ENCODE data around the gene FBXO24. TPM values are rescaled to one million over a fixed set of nuclear protein-coding genes. Genes with fewer than 3 reads are reported as not detected.
"Not testable (repeated sequence)": the region's sequence is repeated elsewhere in the genome, so short reads cannot be mapped to it uniquely, and the experiment has no call there.

FBXO24 gene
- total and polyA plus RNA-seq, 4 donors: 0.40 to 2.6 (median 1.5) TPM

DNA sequence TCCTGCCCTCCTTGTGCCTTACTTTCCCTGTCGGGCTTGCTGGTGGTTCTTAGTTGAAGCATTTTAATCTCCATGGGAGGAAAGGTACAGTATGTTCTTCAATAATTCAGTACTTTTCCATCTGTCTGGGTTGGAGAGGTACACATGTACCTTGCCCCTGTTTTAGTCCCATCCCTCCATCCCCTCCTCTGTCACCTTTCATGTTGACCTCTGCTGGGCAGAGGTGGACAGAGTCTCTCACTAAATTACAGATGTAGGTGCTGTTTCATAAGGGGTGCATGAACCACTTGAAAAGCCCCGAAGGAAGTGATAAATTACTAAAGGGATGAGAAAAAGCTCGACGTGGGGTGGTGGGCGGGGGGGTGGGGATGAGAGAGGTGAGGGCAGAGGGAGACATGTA, 41.7 kb upstream of the FBXO24 start:
- DNase-seq (ENCODE audit: low read depth in 4 of 6, low spot score in 6 of 6): no peak
- Histone ChIP-seq H3K4me3 (ENCODE audit: low read depth, low read length) (no peak overlapping the region), H3K36me3 (ENCODE audit: control insufficient read depth, insufficient read depth, low read length) (peaks cover 4% of the 10 kb centered on the region), H3K9me3 (ENCODE audit: control insufficient read depth, insufficient read depth, low read length) (no peaks in the 10 kb centered on the region), H3K4me1 (ENCODE audit: control insufficient read depth, insufficient read depth, low read length) (peaks cover 23% of the 10 kb centered on the region), H3K27ac (ENCODE audit: low read depth, low read length) (peak overlapping the region; percentile 88), H3K27me3 (ENCODE audit: control insufficient read depth, insufficient read depth, low read length) (no peaks in the 10 kb centered on the region)
- 46% methylated on average over 4 of the region's 5 CpGs for WGBS (ENCODE audit: insufficient coverage)

GRCh38 chr7:100544967-100545359, 41.2 kb upstream of the FBXO24 start:
- 38% methylated on average over 1 of the region's 1 CpG for WGBS (ENCODE audit: insufficient coverage)
- no peak overlapping the region for H3K4me3 ChIP-seq (ENCODE audit: low read depth, low read length)
- peaks cover 8% of the 10 kb centered on the region for H3K36me3 ChIP-seq (ENCODE audit: control insufficient read depth, insufficient read depth, low read length)
- H3K9me3 ChIP-seq (ENCODE audit: control insufficient read depth, insufficient read depth, low read length): no peaks in the 10 kb centered on the region
- peaks cover 20% of the 10 kb centered on the region for H3K4me1 ChIP-seq (ENCODE audit: control insufficient read depth, insufficient read depth, low read length)
- H3K27me3 ChIP-seq (ENCODE audit: control insufficient read depth, insufficient read depth, low read length): no peaks in the 10 kb centered on the region
- DNase-seq (ENCODE audit: low read depth in 4 of 6, low spot score in 6 of 6): no peak
- H3K27ac ChIP-seq (ENCODE audit: low read depth, low read length): peak overlapping the region; percentile 88

- Histone ChIP-seq H3K27me3 (ENCODE audit: control insufficient read depth, insufficient read depth, low read length) (no peaks in the 10 kb centered on the region), H3K4me3 (ENCODE audit: low read depth, low read length) (no peak overlapping the region), H3K27ac (ENCODE audit: low read depth, low read length) (peak overlapping the region; percentile 88), H3K9me3 (ENCODE audit: control insufficient read depth, insufficient read depth, low read length) (no peaks in the 10 kb centered on the region), H3K36me3 (ENCODE audit: control insufficient read depth, insufficient read depth, low read length) (peaks cover 8% of the 10 kb centered on the region), H3K4me1 (ENCODE audit: control insufficient read depth, insufficient read depth, low read length) (peaks cover 21% of the 10 kb centered on the region)
- DNase-seq (ENCODE audit: low read depth in 4 of 6, low spot score in 6 of 6): peak in 3 of 6 donors; percentile 32 to 70 (median 34)
- WGBS (ENCODE audit: insufficient coverage): 40% methylated on average over 2 of the region's 3 CpGs
Measured at GRCh38 chr7:100545360-100546128, 40.6 kb upstream of the FBXO24 start.

- Histone ChIP-seq H3K4me3 (ENCODE audit: low read depth, low read length) (no peak overlapping the region), H3K36me3 (ENCODE audit: control insufficient read depth, insufficient read depth, low read length) (peaks cover 10% of the 10 kb centered on the region), H3K9me3 (ENCODE audit: control insufficient read depth, insufficient read depth, low read length) (no peaks in the 10 kb centered on the region), H3K27ac (ENCODE audit: low read depth, low read length) (peak overlapping the region; percentile 88), H3K4me1 (ENCODE audit: control insufficient read depth, insufficient read depth, low read length) (peaks cover 19% of the 10 kb centered on the region), H3K27me3 (ENCODE audit: control insufficient read depth, insufficient read depth, low read length) (no peaks in the 10 kb centered on the region)
- DNase-seq (ENCODE audit: low read depth in 4 of 6, low spot score in 6 of 6): peak in 1 of 6 donors; percentile 4
- WGBS (ENCODE audit: insufficient coverage): 29% methylated on average over 4 of the region's 10 CpGs
Measured at GRCh38 chr7:100546129-100546925, 39.8 kb upstream of the FBXO24 start.

DNA sequence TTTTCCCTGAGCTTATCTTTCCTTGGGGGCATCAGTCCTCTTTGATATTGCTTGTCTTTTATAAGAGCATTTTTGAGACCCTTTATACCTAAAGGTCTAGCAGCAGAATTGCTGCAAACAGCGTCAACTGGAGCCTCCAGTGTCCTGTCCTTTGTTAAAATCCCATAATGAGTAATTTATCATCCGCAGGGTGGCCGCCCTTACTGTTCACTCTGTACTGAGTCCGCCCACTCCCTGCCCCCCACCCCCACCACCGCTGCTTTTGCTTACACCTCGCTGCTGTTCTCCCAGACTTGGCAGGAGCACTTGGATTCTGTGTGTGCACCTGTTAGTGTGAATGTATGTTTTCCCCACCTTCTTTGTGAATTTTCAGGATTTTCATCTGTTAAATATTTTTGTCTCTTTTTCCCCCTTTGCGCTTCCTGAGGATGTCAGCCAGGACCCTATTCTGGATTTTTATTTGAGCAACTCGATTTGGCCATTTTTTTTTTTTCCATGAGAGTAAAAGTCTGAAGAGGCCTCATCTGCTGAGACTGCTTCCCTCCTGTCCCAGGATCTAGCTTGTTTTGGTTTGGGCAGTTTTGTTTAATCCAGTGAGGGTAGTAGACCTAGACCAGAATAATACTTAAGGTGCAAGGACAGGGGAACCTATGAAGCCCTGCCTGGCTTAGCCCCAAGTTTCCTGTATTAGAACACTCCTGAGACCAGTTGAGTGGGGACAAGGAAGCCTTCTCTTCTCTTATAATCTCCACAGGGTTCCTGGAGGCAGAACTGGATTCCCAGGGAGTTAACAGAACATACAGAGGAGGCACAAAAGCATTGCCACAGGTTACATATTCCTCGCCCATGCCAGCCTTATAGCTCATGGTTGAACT, 39.0 kb upstream of the FBXO24 start:
- no peak overlapping the region for H3K4me3 ChIP-seq (ENCODE audit: low read depth, low read length)
- H3K36me3 ChIP-seq (ENCODE audit: control insufficient read depth, insufficient read depth, low read length): peaks cover 17% of the 10 kb centered on the region
- peaks cover 19% of the 10 kb centered on the region for H3K4me1 ChIP-seq (ENCODE audit: control insufficient read depth, insufficient read depth, low read length)
- H3K27me3 ChIP-seq (ENCODE audit: control insufficient read depth, insufficient read depth, low read length): no peaks in the 10 kb centered on the region
- peak overlapping the region; percentile 88 for H3K27ac ChIP-seq (ENCODE audit: low read depth, low read length)
- H3K9me3 ChIP-seq (ENCODE audit: control insufficient read depth, insufficient read depth, low read length): no peaks in the 10 kb centered on the region
- 50% methylated on average over 1 of the region's 9 CpGs for WGBS (ENCODE audit: insufficient coverage)
- no peak for DNase-seq (ENCODE audit: low read depth in 4 of 6, low spot score in 6 of 6)

- H3K4me1 ChIP-seq (ENCODE audit: control insufficient read depth, insufficient read depth, low read length): peaks cover 19% of the 10 kb centered on the region
- peaks cover 24% of the 10 kb centered on the region for H3K36me3 ChIP-seq (ENCODE audit: control insufficient read depth, insufficient read depth, low read length)
- H3K27me3 ChIP-seq (ENCODE audit: control insufficient read depth, insufficient read depth, low read length): no peaks in the 10 kb centered on the region
- peak in 1 of 6 donors; percentile 48 for DNase-seq (ENCODE audit: low read depth in 4 of 6, low spot score in 6 of 6)
- no peak overlapping the region for H3K4me3 ChIP-seq (ENCODE audit: low read depth, low read length)
- no peaks in the 10 kb centered on the region for H3K9me3 ChIP-seq (ENCODE audit: control insufficient read depth, insufficient read depth, low read length)
- WGBS (ENCODE audit: insufficient coverage): 51% methylated on average over 2 of the region's 2 CpGs
- peak overlapping the region; percentile 88 for H3K27ac ChIP-seq (ENCODE audit: low read depth, low read length)
Measured at GRCh38 chr7:100547872-100548271, 38.3 kb upstream of the FBXO24 start.

GRCh38 chr7:100548446-100548845, 37.7 kb upstream of the FBXO24 start:
- Histone ChIP-seq H3K4me1 (ENCODE audit: control insufficient read depth, insufficient read depth, low read length) (peaks cover 19% of the 10 kb centered on the region), H3K36me3 (ENCODE audit: control insufficient read depth, insufficient read depth, low read length) (peaks cover 29% of the 10 kb centered on the region)
- DNase-seq (ENCODE audit: low read depth in 4 of 6, low spot score in 6 of 6); H3K9me3 ChIP-seq (ENCODE audit: control insufficient read depth, insufficient read depth, low read length); H3K27ac ChIP-seq (ENCODE audit: low read depth, low read length); H3K4me3 ChIP-seq (ENCODE audit: low read depth, low read length); H3K27me3 ChIP-seq (ENCODE audit: control insufficient read depth, insufficient read depth, low read length): not testable (repeated sequence)
- 90% methylated on average over 3 of the region's 5 CpGs for WGBS (ENCODE audit: insufficient coverage)

DNA sequence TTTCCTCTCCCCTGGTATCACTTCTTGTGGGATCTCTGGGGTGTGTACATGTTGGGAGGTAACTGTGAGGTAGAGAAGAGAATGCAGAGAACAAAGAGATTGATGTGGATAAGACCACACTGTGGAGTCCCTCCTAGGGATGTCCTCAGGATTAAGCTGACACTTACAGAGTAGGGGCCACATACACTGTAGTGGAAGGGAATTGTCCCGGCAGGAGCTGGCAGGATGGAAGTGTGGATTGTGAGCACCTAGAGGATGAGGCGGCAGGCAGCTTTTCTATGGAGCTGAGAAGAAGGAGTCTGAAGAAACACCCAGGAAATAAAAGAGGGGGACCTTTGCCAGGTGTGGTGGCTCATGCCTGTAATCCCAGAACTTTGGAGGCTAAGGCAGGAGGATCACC, 33.6 kb upstream of the FBXO24 start:
- Histone ChIP-seq H3K4me1 (ENCODE audit: control insufficient read depth, insufficient read depth, low read length) (peaks cover 9% of the 10 kb centered on the region), H3K9me3 (ENCODE audit: control insufficient read depth, insufficient read depth, low read length) (no peaks in the 10 kb centered on the region), H3K27me3 (ENCODE audit: control insufficient read depth, insufficient read depth, low read length) (no peaks in the 10 kb centered on the region), H3K36me3 (ENCODE audit: control insufficient read depth, insufficient read depth, low read length) (peaks cover 64% of the 10 kb centered on the region), H3K4me3 (ENCODE audit: low read depth, low read length) (no peak overlapping the region), H3K27ac (ENCODE audit: low read depth, low read length) (no peak overlapping the region)
- DNase-seq (ENCODE audit: low read depth in 4 of 6, low spot score in 6 of 6): no peak
- 100% methylated on average over 2 of the region's 2 CpGs for WGBS (ENCODE audit: insufficient coverage)

DNA sequence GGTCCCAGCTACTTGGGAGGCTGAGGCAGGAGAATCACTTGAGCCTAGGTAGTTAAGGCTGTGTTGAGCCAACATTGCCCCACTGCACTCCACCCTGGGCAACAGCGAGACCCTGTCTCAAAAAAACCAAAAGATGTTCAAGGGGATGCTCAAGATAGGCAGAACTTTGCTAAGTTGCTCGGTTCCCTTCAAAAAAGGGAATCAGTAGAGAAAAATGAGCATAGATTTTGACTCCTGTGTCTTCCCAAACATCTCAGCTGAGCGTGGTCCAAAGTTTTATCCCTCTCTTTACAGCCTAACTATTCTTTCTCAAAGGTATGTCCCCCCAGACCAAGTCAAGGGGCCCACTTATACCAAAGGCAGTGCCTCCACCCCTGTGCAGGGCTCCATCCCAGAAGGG, 33.1 kb upstream of the FBXO24 start:
- Histone ChIP-seq H3K4me3 (ENCODE audit: low read depth, low read length) (no peak overlapping the region), H3K27me3 (ENCODE audit: control insufficient read depth, insufficient read depth, low read length) (no peaks in the 10 kb centered on the region), H3K9me3 (ENCODE audit: control insufficient read depth, insufficient read depth, low read length) (no peaks in the 10 kb centered on the region), H3K36me3 (ENCODE audit: control insufficient read depth, insufficient read depth, low read length) (peaks cover 67% of the 10 kb centered on the region), H3K27ac (ENCODE audit: low read depth, low read length) (no peak overlapping the region), H3K4me1 (ENCODE audit: control insufficient read depth, insufficient read depth, low read length) (peaks cover 7% of the 10 kb centered on the region)
- WGBS (ENCODE audit: insufficient coverage): 92% methylated on average over 3 of the region's 3 CpGs
- DNase-seq (ENCODE audit: low read depth in 4 of 6, low spot score in 6 of 6): no peak
